ENCODE measurements around the gene FAM53B. TPM values are rescaled to one million over a fixed set of nuclear protein-coding genes. Genes with fewer than 3 reads are reported as not detected.

Gene FAM53B
- total RNA-seq, 1 experiment from 2014 or later, result 21.4 TPM

DNA sequence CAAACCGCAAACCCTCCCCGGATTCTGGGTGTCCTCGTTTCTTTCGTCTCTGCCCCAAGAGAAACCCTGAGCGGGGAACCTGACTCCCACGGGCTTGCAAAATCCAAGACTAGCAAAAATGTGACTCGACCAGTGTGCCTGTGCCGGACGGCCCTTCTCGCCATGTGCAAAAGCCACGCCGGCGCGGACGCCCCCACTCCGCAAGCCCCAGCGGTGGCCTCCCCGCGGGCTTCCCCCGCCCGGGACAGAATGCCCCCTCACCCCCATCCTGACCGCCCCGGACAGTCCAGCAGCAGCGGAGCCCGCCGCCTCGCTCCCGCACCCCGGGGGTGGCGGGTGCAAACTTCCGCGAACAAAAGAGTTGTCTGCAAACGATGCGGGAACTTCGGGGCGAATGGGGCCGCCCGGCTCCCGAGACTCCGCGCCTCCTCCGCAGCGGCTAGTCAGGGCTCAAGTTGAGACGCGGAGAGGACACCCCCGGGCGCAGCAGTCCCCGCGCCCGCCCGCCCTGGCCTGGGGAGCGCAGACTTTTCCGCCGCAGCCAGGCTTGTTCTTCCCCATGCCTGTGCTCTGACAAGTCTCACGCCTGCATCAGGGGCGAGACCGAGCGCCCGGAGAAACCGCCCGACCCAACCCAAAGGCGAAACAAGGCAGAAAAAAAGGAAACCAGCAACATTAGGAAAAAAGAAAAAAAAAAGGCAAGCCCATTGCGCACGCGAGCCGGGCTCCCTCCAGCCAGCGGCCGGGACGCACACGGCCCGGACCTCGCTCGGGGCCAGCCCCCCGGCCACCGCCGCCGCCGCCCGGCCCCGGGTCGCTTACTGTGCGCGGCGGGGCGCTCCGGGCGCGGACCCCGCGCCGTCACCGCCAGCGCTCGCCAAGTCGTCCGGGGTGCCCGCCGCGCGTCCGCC is 732 bp downstream of the FAM53B start:
- in situ Hi-C loops (cut with HindIII; ENCODE audit: low sequenced_read_pairs), result no loop called here
- DNase-seq (ENCODE audit: low spot score), result no peak

DNA sequence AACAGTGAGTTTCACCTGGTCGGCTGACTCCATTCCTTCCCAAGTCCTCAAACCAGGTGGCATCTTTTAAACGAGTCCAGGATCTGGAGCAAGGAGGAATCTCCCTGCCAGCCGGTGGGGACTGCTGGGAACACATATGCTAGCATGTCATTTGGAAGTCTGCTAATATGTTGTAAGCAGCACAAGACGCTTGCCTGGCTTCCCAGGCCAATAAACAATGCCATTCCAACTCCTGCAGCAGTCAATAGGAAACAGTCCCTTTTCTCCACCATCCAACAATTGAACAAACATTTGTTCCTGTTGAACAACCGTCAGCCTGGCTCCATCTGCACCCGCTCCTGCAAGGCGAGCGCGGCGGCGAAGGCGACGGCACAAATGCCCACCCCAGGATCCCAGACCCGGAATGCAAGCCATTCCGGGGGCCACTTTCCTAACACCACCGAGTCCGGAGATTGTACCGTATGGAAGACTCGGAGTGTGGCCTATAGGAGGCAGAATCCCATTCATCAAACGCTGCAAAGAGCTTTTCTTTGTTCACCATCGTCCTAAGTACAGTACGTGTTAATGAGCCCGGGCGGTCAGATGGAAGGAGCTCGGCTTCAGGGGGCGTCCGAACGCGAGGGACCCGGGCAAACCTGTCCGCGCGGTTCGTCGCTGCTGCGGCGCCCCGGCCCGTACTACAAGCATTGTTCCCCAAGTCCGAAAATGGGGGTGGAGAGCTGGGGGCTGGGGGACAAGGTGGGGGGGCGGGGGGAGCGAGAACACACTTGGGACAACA is 1.6 kb downstream of the FAM53B start:
- in situ Hi-C loops (cut with HindIII; ENCODE audit: low sequenced_read_pairs), result no loop called here
- DNase-seq (ENCODE audit: low spot score), result peak; percentile 93

DNA sequence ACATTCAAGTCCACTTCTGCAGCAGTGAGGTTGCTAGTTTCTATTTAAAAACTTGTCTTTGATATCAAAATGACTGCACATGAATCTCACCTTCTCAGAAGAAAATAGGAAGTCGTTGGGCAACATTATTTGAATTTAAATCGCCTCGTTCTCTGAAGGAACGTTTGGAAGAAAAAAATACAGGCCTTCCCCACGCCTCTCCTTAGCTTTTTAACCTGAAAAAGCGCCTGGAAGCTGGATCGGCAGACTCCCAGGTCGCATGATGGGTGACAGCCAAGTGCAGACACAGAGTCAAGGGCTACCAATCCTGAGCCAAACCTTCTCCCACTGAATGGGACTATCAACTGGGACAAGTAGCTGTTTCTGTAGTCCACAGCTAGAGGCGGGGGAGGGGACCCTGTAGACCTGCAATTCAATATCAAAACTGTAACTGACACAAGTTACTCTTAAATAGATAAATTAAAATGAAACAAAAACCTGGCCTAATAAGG is 2.2 kb downstream of the FAM53B start:
- DNase-seq (ENCODE audit: low spot score), result peak; percentile 77
- in situ Hi-C loops (cut with HindIII; ENCODE audit: low sequenced_read_pairs), result no loop called here

DNA sequence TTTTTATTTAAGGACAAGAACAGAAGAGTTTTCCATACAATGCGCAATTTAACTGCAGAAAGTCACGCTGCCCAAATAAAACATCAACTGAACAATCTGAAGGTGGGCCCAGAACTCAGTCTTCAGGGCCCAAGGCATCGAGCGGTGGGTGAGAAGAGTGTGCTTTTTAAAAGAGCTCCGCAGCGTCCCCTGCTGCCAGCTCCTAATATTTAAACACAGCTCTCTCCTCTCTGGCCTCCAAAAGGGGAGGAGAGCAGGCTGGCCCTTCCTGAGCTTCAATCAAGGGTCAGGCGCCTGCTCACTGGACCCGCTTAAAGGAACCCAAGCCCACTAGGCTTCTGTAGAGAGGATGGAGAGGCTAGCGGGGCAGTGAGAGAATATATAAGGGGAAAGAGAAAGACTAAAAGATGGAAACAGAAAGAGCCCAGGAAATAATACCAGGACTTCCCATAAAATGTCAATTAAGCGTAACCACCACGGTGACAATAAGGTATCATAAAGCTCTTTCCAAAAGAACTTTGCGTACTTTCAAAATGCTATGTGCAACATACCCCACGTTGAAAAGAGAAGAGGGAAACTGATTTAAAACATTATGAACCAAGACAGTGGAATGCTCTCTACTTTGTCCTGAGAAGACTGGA is 2.8 kb downstream of the FAM53B start:
- peak; percentile 91 for DNase-seq (ENCODE audit: low spot score)
- in situ Hi-C loops (cut with HindIII; ENCODE audit: low sequenced_read_pairs), result no loop called here

DNA sequence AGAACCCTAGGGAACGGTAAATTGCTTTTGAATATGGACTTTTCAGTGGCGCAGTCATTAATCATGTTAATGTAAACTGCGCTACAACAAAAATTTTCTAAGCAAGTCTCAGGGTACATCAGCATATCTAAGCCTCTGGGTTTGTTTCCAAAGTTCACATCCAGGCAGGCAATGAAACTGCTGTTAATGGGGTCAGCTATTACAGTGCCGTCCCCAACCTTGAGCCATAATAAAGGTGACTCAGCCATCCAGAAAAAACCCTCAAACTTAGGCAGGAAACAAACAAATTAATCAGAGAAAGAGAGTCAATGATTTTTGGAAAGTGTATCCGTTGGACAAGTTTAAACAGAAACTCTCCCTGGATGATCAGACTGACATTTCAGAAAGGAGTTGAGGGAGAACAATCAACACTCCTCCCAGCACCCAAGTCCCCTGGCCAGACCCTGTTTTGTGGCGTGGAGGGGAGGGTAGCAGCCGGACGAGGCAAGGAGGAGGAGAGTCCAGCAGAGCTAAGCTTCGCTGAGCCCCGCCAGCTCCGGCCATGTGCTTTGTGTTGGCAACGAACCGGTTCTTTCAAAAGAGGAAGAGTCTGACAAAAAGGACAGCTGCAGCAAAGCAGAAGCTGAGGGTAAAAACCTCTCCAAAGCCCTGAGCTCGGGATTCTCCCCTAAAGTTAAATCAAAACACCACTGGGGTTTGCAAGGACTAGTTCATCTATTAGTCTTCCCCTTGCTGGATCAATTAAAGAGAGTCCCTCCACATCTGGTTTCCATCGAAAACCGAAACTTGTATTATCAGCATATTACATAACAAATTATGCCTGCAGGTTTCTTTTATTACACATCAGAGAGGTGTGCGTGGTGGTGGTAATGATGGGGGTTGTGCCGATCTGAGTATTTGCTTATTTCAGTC is 3.6 kb downstream of the FAM53B start:
- in situ Hi-C loops (cut with HindIII; ENCODE audit: low sequenced_read_pairs), result no loop called here

DNA sequence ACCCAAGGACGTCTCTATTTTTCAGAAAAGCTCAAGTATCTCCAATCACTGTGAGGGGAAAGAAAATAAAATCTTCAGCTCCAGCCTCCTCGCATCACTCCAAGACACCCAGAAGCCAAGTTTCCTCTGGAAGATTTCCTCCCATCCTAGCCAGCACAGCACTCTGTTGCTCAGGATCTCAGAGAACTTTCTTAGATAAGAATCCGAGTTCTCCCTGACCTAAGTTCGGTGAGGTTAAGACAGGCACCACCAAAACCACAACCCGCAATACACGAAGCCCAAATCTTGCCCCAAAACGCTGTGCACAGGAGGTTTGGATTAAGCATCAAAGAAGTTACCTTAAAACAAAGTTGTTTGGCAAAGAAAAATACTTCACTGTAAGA is 4.2 kb downstream of the FAM53B start:
- in situ Hi-C loops (cut with HindIII; ENCODE audit: low sequenced_read_pairs), result no loop called here

More for the DNA sequence above, 3.6 kb downstream of the FAM53B start:
- peak; percentile 67 for DNase-seq (ENCODE audit: low spot score)

DNA sequence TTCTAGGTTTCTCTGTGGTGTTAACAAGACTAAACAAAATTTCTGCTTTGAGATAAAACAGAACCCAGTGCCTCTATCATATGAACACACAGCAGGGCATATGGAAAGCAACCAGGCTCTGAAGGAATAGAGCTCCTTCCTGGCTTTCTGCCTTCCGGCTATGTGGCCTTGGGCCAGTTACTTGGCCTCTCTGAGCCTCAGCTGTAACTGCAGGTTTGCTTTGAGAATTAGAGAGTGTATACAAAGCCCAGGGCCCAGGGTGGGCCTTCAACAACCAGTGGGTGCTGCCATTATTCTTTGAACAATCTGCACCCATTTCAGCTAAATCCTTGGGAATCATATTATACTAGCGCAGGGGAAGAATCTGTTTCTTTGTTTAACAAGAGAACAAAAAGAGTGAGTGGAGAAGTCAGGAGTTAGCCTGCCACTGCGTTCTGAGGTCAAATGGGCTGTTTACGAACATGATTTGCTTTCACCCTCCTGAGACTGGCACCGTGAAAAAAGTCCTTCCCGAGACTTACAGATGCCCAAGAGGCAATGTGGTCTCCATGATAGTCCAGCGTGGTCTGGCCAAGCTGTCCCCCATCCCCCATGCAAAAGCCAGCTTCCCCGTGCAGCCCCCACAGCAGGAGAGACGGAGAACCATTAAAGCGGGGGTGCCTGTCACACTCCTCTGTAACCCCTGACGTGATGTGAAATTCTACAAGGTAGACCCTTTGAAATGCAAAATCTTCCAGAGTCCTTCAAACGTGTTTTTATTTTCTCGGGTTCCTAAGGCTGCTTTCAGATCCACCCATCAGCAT is 4.9 kb downstream of the FAM53B start:
- in situ Hi-C loops (cut with HindIII; ENCODE audit: low sequenced_read_pairs), result no loop called here
- DNase-seq (ENCODE audit: low spot score), result peak; percentile 78

More for the DNA sequence above, 4.2 kb downstream of the FAM53B start:
- no peak for DNase-seq (ENCODE audit: low spot score)

DNA sequence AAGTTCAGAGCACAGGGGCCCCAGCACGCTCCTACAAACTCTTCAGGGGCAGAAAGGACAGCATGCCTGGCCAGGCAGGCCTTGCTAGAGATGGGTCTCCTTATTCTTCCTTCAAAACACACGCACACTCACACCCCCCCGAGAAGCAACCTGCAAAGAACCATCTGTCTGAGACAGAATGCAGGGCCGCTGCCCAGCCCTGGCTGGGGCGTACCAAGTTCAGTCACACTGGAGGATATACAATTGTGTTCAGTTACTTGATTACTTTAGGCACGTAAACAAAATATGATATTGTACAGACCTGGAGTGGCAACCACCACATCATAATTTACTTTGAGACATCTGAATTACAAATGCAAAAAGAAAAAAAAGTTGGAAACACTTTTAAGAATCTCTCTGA is 5.7 kb downstream of the FAM53B start:
- DNase-seq (ENCODE audit: low spot score), result peak; percentile 89
- in situ Hi-C loops (cut with HindIII; ENCODE audit: low sequenced_read_pairs), result no loop called here

DNA sequence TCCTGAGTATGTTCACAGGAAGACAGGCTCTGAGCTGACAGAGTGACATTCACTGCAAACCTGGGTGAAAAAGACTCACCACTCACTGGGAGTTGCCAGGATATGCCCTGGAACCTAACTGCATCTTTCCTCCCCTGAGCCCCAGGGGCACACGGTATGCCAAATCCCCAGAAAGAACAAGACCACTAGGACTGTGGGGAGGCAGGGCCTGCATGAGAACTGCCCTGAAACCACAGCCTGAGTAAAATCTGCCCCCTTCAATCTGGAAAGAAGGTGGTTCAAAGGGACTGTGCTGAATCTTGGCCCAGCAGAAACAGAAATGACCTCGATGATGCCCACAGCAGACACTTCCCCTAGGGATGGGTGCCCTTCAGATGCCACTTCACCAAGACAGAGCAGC is 6.5 kb downstream of the FAM53B start:
- in situ Hi-C loops (cut with HindIII; ENCODE audit: low sequenced_read_pairs), result no loop called here
- no peak for DNase-seq (ENCODE audit: low spot score)

DNA sequence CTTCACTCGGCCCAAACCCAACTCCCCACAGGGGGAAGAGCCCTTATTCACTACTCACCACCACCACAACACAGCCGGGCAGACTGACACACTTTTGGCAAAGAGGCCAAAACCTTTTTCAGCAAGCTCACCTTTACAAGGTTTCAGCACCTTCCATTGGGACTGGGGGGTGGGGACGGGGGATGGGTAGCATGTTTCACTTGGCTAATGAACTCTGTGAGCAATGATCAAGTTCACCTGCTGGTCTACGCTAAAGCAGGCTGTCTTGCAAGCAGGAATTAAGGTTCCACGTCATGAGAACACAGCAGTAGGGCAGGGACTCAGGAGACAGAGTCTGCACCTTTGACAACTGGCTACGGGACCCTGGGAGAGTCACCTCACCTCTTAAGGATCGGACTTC is 7.0 kb downstream of the FAM53B start:
- no peak for DNase-seq (ENCODE audit: low spot score)
- in situ Hi-C loops (cut with HindIII; ENCODE audit: low sequenced_read_pairs), result no loop called here

DNA sequence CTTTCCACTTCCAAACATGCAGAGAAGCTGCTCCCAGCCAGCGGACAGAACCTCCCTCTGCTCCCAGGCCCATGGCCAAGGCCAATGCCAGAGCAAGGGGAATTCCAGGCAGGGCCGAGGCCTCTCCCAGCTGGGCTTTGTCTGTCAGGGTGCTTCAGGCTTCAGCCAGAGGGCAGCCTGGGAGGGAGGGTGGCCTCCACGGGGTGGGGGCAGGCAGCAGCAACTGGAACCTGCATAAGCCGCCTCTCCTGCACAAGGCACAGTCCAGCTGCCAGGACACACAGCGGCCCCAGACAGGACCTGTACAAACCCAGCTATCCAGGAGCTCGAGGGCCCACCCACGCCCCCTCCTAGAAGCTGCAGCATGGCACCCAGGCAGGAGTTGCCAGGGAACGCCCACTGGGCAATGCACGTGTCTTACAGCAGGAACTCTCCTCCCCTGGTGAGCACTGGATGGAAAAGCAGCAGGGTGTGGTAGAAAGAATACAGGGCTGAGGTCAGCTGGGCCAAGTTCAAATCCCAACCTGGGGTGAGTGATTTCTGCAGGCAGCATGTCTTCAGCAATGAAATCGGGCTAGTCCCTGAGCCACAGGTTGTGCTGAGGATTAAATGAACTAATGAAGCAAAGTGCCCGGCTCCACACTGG is 7.6 kb downstream of the FAM53B start:
- in situ Hi-C loops (cut with HindIII; ENCODE audit: low sequenced_read_pairs), result no loop called here
- no peak for DNase-seq (ENCODE audit: low spot score)

DNA sequence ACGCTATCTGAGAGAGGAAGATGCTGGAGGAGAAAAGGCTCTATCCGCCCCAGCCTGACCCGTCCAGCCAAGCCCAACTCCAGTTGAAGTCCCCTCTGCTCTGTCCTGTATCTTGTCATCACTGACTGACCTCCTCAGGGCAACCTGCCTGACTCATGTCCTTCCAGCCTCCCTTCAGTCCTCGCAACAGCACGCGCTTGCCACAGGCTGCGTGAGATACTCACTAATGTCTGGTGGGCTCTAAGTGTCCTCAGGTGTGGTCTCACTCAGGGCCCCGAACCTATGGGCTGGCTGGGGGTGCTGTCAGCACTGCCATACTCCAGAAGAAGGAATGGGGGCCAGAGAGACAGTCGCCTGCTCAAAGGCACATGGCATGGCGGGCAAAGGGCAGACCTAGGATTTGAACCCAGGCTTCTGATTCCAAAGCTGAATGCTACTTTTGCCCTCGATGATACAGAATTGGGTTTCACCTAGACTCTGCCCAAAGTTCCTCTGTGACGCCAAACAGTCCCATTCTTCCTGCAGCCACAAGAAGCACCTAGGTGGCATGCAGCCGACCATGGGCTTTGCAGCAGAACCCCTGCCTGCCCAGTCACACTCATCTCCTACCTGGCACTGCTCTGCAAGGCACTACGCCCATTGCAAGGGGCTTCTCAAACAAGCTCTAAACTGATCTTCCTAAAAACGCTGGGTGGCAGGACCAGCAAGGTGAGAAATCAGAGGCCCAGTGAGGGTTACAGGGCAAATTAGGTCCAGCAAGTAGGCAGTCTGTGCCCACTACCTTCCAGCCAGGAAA is 8.5 kb downstream of the FAM53B start:
- in situ Hi-C loops (cut with HindIII; ENCODE audit: low sequenced_read_pairs), result no loop called here
- DNase-seq (ENCODE audit: low spot score), result no peak

DNA sequence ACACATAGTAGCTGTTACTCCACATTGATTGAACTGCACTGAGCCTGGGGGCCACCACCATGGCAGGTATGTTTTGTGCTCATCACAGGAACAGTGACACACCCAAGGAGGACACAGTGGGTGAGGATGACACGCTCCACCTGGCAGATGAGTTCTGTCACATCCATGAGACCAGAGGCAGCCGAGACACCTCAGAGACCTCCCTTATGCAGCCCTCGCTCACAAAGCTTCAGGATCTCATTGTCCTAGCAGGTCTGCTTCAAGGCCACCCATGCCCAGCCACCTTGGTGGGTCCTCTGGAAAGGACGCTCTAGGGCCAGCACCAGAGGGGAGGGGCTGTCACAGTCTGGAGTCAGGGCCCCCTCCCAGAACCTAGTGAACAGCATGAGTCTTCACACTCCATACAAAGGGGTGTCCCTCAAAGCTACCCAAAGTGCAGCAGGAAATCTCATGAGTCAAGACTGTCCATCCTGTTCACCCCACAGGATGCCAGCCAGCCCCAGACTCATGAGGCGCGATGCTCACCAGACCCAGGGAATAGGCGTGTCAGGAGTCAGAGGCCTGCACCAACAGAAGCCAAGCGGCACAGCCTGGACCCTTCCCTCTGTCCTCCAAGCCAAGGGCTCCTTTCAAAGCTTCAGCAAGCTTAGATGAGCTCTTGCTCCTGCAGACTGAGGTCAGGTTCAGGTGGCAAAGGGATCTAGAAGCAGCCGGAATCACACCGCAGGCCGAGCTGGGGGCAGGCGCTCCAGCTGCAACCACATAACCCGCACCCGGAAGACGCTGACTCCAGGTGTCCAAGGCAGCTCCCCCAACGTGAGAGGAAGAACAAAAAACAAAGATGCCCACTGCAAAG is 9.6 kb downstream of the FAM53B start:
- DNase-seq (ENCODE audit: low spot score), result no peak

DNA sequence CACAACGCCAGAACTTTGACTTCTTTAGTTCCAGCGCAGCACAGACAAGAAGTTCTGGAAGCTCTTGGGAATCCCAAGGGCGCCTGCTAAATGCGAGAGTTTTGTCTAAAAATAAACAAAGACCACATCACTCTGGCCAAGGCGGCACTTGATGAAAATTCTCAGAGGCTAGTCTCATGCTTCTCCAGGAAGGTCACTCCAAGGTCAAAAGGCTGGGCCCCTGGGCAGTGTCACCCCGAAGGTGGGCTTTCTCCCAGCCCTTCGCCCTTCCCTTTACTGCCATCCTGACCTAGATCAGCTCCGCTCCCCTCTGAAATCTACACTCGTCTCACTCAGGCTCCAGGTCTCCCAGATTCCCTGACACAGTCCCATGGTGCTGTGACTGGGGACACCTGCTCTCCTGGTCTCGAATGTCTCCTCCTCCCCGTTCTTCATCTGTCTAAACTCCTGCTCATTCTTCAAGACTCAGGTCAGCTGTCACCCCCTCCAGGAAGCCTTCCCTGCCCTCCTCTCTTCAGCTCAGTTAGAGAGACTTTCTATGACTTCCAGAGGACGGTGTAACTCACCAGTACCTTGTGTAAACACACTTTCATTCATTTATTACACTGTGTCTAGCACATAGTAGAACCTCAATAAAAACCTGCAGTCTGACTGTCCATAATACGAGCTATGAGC is 10.5 kb downstream of the FAM53B start:
- in situ Hi-C loops (cut with HindIII; ENCODE audit: low sequenced_read_pairs), result no loop called here
- DNase-seq (ENCODE audit: low spot score), result no peak

More for the DNA sequence above, 9.6 kb downstream of the FAM53B start:
- in situ Hi-C loops (cut with HindIII; ENCODE audit: low sequenced_read_pairs), result no loop called here

DNA sequence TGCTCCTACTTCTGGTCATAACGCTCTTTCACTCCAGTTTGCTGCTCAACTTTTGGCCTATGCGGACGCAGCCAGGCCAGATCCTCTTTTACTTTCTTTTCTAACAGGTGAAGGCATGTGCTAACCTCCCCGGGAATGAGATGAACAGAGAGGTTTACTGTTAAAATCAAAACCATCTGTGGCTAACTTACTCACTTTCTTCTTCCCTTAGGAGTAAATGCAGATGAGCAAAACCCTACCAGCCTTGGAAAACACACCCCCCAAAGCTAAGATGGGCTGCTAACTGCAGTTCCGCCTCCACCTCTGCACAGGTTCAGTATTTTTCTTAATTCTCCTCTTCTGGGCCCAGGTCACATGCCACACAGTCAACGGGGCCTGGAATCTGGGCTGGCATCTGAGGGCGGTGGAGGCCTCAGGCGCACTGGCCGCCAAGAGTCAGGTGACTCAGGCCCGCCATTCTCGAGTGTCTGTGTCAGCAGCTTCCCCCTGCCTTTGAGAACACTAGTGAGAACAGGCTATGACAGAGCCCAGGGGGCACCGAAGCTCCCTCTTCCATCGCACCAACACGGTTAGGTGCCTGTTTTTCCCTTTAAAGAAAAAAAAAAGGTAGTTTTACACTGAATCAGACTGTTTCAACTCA is 11.1 kb downstream of the FAM53B start:
- in situ Hi-C loops (cut with HindIII; ENCODE audit: low sequenced_read_pairs), result no loop called here
- DNase-seq (ENCODE audit: low spot score), result no peak

Measured in G401 (cell line).